SJCRH30 (cell line): ENCODE data around the gene ZKSCAN2. TPM values are rescaled to one million over a fixed set of nuclear protein-coding genes. Genes with fewer than 3 reads are reported as not detected.

Experiments used
- DNase-seq, 2 experiments: peaks; one replicate each; pipeline ENCODE4 v3.0.0-alpha.2; 2015 to 2020
- H3K27ac ChIP-seq: fragments of 250-450 bp; sonication (Bioruptor Pico); 2 replicates; pipeline ENCODE4 v1.5.1; 2020; ENCODE audit warnings: mild to moderate bottlenecking, moderate library complexity
- H3K27me3 ChIP-seq: fragments of 250-450 bp; sonication (Bioruptor Pico); 2 replicates; pipeline ENCODE4 v1.5.1; 2020; ENCODE audit warnings: mild to moderate bottlenecking, moderate library complexity
- H3K36me3 ChIP-seq: fragments of 250-450 bp; sonication (Bioruptor Pico); 2 replicates; pipeline ENCODE4 v1.5.1; 2020; ENCODE audit warnings: mild to moderate bottlenecking, moderate library complexity
- H3K4me1 ChIP-seq: fragments of 250-450 bp; sonication (Bioruptor Pico); 2 replicates; pipeline ENCODE4 v1.5.1; 2020; ENCODE audit warnings: mild to moderate bottlenecking, moderate library complexity
- H3K4me3 ChIP-seq: fragments of 250-450 bp; sonication (Bioruptor Pico); 2 replicates; pipeline ENCODE4 v1.5.1; 2020; ENCODE audit warnings: mild to moderate bottlenecking, moderate library complexity
- H3K9me3 ChIP-seq: fragments of 250-450 bp; sonication (Bioruptor Pico); replicated peaks from 2 replicates; pipeline ENCODE4 v1.5.1; 2020; ENCODE audit warnings: mild to moderate bottlenecking, moderate library complexity
- total RNA-seq: library from RNA; depleted of rRNA; stranded (reverse); fragments of >200 nt; shearing (Covaris generic); gene quantifications from 2 replicates; pipeline ENCODE4 v1.2.3, GENCODE V29; 2014; rRNA removed

ZKSCAN2 gene
- total RNA-seq, result 8.2 and 8.8 TPM in 2 replicates

DNA sequence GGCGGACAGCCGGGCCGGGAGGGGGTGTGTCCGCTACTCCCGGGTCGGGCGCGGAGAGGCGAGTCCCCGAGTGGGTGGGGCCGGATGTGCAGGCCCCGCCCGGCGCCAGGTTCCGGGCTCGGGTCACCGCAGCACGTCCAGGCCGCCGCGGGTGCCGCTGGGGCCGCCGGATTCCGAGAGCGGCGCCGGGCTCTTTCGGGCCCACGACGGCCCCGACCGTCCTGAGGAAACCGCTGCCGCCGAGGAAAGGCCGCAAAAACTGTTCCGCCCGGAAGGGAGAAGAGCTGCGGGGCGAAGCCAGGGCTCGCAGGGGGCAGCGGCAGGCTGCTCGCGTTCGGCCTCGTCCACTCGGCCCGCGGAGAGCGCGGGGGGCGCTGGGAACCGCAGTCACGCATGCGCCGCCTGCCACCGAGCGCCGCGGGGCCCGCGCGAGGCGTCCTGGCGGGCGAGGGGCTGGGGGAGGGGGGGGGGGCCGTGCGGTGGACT lies at the start of gene ZKSCAN2:
TSS of gene ZKSCAN2 (minus strand) at position 376 of the 486 bp plus-strand sequence. CDS start 718 bp downstream, outside the sequence.
- Histone ChIP-seq H3K4me1 (no peaks in the 10 kb centered on the region), H3K36me3 (no peaks in the 10 kb centered on the region), H3K27ac (peak within 1 kb of the TSS; percentile 90), H3K4me3 (peak within 1 kb of the TSS; percentile 84), H3K9me3 (no peaks in the 10 kb centered on the region), H3K27me3 (no peaks in the 10 kb centered on the region)
- DNase-seq, result peak; percentile 87

DNA sequence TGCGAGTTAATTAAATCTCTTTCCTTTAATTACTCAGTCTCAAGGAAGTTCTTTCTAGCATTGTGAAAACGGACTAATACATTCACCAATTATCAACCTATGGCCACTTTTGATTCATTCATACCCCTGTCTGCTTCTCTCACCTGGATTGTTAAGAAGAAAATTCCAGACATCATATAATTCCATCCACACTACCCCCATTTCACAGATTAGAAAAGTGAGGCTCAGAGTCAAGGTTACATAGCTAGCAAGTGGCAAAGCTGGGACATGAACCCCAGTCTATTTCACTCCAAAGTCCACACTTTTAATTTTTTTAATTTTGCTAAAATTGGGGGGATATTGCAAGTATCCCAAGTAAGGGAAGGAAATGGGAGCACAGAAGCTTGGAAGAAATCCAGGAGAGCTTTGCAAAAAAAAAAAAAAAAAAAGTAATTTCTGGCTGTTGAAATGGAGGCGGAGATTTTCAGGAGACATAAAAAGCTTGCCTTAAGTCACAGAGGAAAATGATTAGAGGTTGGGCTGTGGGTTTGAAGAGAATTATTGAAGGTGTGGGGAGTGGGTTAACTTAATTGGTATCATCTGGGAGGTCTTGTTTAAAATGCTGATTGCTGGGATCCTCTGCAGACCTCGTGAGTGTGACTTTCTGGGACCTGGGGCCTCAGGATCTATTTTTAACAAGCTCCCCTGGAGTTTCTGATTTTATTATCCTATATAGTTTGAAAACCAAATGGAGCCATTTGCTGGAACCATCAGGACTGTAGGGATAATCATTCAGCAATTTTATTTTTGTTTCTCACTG lies 42.3 kb upstream of the ZKSCAN2 start:
- DNase-seq, result no peak
- Histone ChIP-seq H3K27ac (no peak overlapping the region), H3K4me3 (no peak overlapping the region), H3K27me3 (no peaks in the 10 kb centered on the region), H3K36me3 (no peaks in the 10 kb centered on the region), H3K9me3 (no peaks in the 10 kb centered on the region; the same call in 1 of the 2 replicates), H3K4me1 (no peaks in the 10 kb centered on the region)

DNA sequence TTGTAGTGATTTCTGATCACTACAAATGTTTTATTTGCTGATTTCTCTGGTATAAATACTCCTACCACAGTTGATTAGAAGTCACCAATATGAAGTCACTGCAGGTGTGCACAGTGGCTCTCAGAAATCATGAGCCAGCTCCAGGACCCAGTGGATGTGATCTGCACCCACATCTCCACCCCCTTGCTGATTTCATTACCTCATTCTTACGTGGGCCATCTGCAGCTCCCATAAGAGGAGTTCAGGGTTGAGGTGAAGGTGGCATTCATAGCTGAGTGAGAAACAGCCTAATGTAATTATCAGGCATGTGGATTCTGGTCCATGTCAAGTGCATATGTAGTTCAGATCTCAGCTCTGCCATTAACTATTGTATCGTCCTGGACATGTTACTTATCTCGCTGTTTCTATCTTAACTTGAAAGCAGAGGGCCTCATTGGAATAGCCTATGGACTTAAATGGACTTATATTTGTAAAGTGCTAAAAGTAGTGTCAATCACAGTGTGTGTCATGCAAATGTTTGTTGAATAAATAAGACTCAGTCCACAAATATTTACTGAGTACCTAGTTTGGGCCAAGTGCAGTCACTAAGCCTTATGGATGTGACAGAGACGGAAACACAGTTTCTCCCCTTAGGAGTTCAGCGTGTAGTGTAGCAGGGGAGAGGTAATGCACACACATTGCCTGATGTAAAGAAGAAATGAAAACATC lies 40.7 kb upstream of the ZKSCAN2 start:
- no peak for DNase-seq
- Histone ChIP-seq H3K27ac (no peak overlapping the region), H3K9me3 (no peaks in the 10 kb centered on the region), H3K36me3 (no peaks in the 10 kb centered on the region), H3K27me3 (no peaks in the 10 kb centered on the region), H3K4me3 (no peak overlapping the region), H3K4me1 (no peaks in the 10 kb centered on the region)

DNA sequence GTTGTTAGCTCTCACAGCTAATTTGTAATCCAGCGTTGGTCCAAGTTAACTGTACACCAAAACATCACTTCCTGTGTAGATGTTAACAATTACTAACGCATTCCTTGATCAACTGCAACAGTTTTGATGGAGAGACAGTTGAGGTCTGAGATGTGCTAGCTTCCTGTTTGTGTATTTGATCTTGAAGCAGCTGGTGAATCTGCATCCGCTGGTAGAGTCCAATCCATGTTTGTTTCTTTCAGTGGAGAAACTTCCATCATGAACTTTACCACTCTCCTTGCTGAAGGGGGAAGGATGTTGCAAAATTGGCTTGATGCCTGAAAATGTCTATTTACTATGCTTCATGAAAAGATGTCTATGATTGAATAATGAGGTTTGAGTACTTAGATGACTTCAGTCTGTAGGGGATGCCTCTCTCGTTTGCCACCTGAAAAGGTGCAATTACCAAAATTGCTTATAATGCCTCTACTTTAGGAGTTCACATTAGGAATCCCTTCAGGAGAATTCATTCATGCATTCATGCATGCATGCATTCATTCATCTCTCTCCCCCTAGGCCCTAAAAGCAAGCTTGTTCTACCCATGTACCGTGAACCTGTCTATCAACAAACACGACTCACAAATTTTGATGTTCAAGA lies 39.6 kb upstream of the ZKSCAN2 start:
- no peaks in the 10 kb centered on the region for H3K4me1 ChIP-seq
- no peaks in the 10 kb centered on the region for H3K36me3 ChIP-seq
- DNase-seq, result no peak
- no peaks in the 10 kb centered on the region for H3K9me3 ChIP-seq
- no peak overlapping the region for H3K27ac ChIP-seq
- H3K27me3 ChIP-seq, result no peaks in the 10 kb centered on the region
- no peak overlapping the region for H3K4me3 ChIP-seq

DNA sequence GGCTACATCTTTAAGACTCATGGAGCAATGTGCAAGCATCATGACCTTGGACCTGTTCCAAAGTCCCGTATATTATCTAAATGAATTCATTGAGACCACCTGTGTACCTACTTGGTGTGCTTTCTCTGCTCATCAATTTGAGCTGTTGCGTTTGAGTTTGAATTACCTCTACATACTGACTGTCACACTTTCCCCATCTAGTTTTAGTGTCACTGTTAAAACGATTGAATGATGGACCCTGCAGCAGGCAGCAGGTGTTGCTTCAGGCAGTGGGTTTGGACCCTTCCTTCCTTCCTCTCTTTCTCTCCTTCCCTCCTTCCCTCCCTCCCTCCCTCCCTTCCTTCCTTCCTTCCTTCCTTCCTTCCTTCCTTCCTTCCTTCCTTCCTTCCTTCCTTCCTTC lies 33.9 kb upstream of the ZKSCAN2 start:
- Histone ChIP-seq H3K9me3 (no peaks in the 10 kb centered on the region), H3K4me3 (no peak overlapping the region), H3K27ac (no peak overlapping the region), H3K4me1 (no peaks in the 10 kb centered on the region), H3K36me3 (no peaks in the 10 kb centered on the region), H3K27me3 (no peaks in the 10 kb centered on the region)
- no peak for DNase-seq

DNA sequence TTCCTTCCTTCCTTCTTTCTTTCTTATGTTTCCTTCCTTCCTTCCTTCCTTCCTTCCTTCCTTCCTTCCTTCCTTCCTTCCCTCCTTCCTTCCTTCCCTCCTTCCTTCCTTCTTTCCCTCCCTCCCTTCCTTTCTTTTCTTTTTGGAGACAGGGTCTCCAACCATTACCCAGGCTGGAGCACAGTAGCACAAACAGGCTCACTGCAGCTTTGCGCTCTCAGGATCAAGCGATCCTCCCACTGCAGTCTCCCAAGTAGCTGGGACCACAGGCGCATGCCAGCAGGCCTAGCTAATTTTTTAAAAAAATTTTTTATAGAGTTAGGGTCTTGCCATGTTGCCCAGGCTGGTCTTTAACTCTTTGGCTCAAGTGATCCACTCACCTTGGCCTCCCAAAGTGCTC lies 31.8 kb upstream of the ZKSCAN2 start:
- Histone ChIP-seq H3K27me3 (no peaks in the 10 kb centered on the region), H3K27ac (no peak overlapping the region), H3K4me1 (no peaks in the 10 kb centered on the region), H3K4me3 (no peak overlapping the region), H3K9me3 (no peaks in the 10 kb centered on the region), H3K36me3 (no peaks in the 10 kb centered on the region)
- DNase-seq, result no peak

DNA sequence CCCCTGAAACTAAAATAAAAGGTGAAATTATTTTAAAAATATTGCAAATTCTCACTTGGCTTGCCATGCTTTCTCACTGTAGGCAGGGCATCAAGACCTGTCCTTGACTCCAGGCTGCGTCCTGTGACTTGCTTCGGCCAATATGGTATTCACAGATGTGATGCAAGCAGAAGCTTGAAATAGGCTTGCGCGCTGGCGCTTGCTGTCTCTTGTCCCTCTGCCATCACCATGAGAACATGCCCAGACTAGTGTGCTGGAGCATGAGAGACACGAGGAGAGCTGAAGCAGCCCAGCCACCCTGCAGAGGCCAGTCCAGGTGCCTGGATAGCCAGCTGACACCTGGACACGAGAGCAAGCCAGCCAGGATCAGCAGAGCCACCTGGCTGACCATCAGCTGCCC lies 21.8 kb upstream of the ZKSCAN2 start:
- no peaks in the 10 kb centered on the region for H3K36me3 ChIP-seq
- H3K27ac ChIP-seq, result no peak overlapping the region
- no peak overlapping the region for H3K4me3 ChIP-seq
- no peaks in the 10 kb centered on the region for H3K4me1 ChIP-seq
- no peak for DNase-seq
- H3K9me3 ChIP-seq, result no peaks in the 10 kb centered on the region
- no peaks in the 10 kb centered on the region for H3K27me3 ChIP-seq

DNA sequence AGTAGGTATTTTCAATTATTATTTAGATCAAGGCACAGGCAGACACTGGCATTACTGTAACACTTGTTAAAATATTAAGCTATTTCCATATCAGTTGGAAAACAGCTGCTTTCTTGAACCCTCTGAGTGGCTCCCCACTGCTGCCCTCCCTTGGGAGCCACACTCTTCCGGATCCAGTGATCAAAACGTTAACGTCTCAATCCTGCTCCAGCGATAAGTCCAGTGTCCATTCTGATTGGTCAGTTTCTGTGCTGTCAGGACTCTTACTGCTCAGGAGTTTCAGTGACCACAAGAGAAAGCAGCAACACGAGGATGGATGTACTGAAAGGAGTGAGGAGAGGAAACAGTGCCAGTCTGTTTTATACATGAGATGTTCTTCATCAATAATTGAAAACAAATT lies 13.8 kb upstream of the ZKSCAN2 start:
- H3K4me1 ChIP-seq, result no peaks in the 10 kb centered on the region
- H3K4me3 ChIP-seq, result no peak overlapping the region
- DNase-seq, result no peak
- no peaks in the 10 kb centered on the region for H3K27me3 ChIP-seq
- no peak overlapping the region for H3K27ac ChIP-seq
- H3K36me3 ChIP-seq, result no peaks in the 10 kb centered on the region
- no peaks in the 10 kb centered on the region for H3K9me3 ChIP-seq

DNA sequence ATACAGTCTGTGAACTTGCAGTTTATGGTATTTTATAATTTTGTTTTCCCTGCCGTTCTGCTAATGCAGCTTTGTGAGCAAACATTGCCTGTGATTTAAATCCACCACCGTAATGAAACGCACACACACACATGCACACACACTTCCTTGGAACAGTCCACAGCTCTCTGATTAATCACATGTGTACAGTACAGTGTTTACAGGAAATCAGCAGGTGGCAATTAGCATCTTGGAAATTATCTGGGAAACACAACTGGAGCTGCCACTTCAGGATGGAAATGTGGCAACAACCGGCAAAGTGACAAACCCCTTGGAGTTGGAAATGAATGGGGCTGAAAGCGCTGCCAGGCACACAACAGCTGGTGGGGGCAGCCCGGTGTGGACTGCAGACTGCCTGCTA lies 12.9 kb upstream of the ZKSCAN2 start:
- no peak overlapping the region for H3K4me3 ChIP-seq
- no peaks in the 10 kb centered on the region for H3K4me1 ChIP-seq
- no peaks in the 10 kb centered on the region for H3K27me3 ChIP-seq
- H3K27ac ChIP-seq, result no peak overlapping the region
- H3K9me3 ChIP-seq, result no peaks in the 10 kb centered on the region
- DNase-seq, result no peak
- no peaks in the 10 kb centered on the region for H3K36me3 ChIP-seq

DNA sequence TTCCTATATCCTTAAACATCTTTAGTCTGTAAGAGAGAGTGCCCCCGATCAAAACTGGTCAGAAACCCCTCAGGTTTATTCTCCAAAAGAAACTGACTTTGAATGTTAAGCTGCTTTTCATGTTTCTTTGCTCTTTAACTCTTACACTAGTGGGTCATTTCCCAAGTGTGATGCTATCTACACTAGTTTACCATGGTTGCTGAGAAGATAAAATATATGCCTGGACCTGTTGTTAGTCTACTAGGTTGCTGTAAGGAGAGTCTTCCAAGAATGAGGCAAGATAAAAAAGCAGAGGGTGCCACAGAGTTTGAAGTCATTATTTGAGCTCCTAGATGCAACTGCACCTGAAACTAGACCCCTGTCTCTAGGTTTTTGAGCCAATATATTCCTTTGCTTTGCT lies 12.2 kb upstream of the ZKSCAN2 start:
- no peak for DNase-seq
- Histone ChIP-seq H3K4me3 (no peak overlapping the region), H3K9me3 (no peaks in the 10 kb centered on the region), H3K36me3 (no peaks in the 10 kb centered on the region), H3K4me1 (no peaks in the 10 kb centered on the region), H3K27me3 (no peaks in the 10 kb centered on the region), H3K27ac (no peak overlapping the region)

DNA sequence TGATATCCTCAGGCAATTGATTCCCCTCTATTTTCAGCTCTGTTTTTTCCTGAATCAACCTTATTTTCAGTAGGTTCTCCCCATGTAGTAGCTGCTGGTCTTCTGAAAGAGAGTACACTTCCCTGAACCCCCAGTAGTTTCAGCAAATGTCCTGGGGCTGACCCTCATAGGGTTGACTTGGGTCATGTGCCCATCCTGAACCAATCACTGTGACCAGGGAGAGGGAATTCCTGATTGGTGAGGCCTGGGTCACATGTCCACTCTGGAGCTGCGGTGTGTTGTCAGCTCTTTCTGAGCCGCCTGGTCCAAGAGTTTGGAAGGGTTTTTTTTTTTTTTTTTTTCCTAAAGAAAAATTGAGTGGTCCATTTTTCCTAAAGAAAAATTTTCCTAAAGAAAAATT lies 8.3 kb upstream of the ZKSCAN2 start:
- H3K27me3 ChIP-seq, result no peaks in the 10 kb centered on the region
- no peak for DNase-seq

DNA sequence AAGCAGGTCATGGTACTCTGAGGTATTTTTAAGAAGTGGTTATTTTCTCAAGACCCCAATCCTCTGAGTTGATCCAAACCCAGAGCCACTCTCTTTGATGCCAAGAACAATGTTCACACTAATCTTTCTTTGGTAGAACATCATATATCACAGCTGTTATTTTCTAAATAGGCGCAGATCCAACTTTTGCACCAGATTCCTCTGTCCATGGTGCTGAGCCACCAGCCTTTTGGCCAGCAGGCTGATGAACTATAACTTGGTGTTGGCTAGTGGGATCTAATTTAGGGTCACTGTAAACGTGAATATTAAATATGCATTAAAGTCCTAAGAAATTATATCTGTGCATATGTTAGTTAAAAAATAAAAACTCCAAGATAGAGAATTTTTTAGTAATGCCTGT lies 7.0 kb upstream of the ZKSCAN2 start:
- Histone ChIP-seq H3K4me1 (no peaks in the 10 kb centered on the region), H3K4me3 (no peak overlapping the region), H3K27me3 (no peaks in the 10 kb centered on the region), H3K9me3 (no peaks in the 10 kb centered on the region), H3K36me3 (no peaks in the 10 kb centered on the region), H3K27ac (no peak overlapping the region)
- peak; percentile 45 to 70 for DNase-seq

More for the DNA sequence above, 8.3 kb upstream of the ZKSCAN2 start:
- Histone ChIP-seq H3K36me3 (no peaks in the 10 kb centered on the region), H3K27ac (no peak overlapping the region), H3K9me3 (no peaks in the 10 kb centered on the region), H3K4me1 (no peaks in the 10 kb centered on the region), H3K4me3 (no peak overlapping the region)

DNA sequence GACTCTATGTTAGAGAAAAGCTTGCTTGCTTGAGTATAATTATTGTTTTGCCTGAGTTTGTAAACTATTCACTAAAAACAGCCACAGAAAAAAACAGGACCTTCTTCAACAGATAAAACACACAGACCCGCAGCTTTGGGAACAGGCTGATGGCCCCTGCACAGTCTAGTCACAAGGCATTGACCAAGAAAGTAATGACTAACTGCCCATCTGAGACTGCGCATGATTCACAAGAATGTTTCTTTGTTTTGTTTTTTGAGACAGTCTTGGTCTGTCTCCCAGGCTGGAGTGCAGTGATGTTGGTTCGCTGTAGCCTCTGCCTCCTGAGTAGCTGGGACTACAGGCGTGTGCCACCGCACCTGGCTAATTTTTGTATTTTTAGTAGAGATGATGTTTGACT lies 2.8 kb upstream of the ZKSCAN2 start:
- no peak for DNase-seq
- Histone ChIP-seq H3K4me1 (no peaks in the 10 kb centered on the region), H3K36me3 (no peaks in the 10 kb centered on the region), H3K27ac (no peak overlapping the region), H3K9me3 (no peaks in the 10 kb centered on the region), H3K27me3 (no peaks in the 10 kb centered on the region), H3K4me3 (no peak overlapping the region)

DNA sequence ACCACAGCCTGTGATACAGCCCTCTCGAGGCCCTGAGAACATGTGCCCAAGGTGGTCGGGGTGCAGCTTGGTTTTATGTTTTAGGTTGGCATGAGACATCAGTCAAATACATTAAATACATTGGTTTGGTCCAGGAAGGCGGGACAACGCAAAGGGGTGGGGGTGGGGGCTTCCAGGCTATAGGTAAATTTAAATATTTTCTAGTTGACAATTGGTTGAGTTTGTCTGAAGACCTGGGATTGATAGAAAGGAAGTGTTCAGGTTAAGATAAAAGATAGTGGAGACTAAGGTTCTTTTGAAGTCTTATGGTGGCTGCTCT lies 1.2 kb upstream of the ZKSCAN2 start:
- no peak for DNase-seq
- H3K27ac ChIP-seq, result no peak overlapping the region; the same call in 1 of the 2 replicates
- no peaks in the 10 kb centered on the region for H3K9me3 ChIP-seq
- H3K27me3 ChIP-seq, result no peaks in the 10 kb centered on the region
- H3K36me3 ChIP-seq, result no peaks in the 10 kb centered on the region
- H3K4me3 ChIP-seq, result peak overlapping the region; percentile 84
- H3K4me1 ChIP-seq, result no peaks in the 10 kb centered on the region
